ENCODE data around the gene RFX7. TPM values are rescaled to one million over a fixed set of nuclear protein-coding genes. Genes with fewer than 3 reads are reported as not detected.
"Not testable (repeated sequence)": the region's sequence is repeated elsewhere in the genome, so short reads cannot be mapped to it uniquely, and the experiment has no call there.

The RFX7 gene
- total RNA-seq, 4 donors from 2014 or later: 7.5 to 10.7 (median 9.9) TPM

DNA sequence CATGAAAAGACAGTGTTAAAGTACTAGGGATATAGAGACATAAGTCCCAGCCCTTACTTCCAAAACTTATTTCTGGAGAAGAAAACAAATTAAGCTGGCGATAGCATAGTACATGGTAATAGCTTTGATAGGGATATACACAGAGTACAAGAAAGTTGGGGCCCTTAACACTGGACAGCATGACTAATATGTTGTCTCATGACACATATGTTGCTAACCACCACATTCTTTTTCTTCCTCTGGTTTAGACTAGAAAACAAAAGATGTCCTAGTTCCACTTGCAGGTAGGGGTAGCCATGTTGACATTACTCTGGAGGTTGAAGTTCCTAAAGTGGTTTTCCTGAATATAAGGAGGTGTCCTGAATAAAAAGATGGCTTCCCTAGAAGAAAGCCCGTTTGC is 75.3 kb downstream of the RFX7 start:
- 68 to 77% methylated on average over 2 of the region's 2 CpGs for WGBS, 2 donors
- intact Hi-C loops (cut with DNase I): no loop called here

DNA sequence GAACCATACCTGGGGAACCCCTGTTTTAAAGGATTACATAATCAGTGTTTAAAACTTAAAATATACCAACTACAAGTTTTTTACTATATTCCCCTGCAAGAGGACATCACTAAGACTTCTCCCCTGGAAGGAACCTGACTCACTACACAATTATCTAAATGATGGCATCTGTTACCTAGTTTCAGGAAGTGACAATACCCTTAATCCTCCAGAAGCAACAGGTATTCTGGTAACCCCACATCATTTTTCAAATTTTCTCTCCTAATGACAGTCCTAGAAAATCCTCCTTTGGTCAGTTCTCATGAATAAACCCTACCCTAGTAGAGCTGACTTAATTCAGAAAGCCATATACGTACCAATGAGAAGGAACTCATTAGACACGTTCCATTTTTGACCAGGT is 78.4 kb downstream of the RFX7 start:
- no peak overlapping the region for H3K27ac ChIP-seq

More for the DNA sequence above, 75.3 kb downstream of the RFX7 start:
- Histone ChIP-seq H3K9me3 (no peaks in the 10 kb centered on the region), H3K27ac (no peak overlapping the region), H3K4me1 (peaks cover 0 to 5% (median 4%) of the 10 kb centered on the region in 3 donors), H3K27me3 (no peaks in the 10 kb centered on the region), H3K36me3 (peaks cover 0 to 33% (median 0%) of the 10 kb centered on the region in 3 donors), H3K4me3 (no peak overlapping the region)
- TF ChIP-seq, protein P1, sequence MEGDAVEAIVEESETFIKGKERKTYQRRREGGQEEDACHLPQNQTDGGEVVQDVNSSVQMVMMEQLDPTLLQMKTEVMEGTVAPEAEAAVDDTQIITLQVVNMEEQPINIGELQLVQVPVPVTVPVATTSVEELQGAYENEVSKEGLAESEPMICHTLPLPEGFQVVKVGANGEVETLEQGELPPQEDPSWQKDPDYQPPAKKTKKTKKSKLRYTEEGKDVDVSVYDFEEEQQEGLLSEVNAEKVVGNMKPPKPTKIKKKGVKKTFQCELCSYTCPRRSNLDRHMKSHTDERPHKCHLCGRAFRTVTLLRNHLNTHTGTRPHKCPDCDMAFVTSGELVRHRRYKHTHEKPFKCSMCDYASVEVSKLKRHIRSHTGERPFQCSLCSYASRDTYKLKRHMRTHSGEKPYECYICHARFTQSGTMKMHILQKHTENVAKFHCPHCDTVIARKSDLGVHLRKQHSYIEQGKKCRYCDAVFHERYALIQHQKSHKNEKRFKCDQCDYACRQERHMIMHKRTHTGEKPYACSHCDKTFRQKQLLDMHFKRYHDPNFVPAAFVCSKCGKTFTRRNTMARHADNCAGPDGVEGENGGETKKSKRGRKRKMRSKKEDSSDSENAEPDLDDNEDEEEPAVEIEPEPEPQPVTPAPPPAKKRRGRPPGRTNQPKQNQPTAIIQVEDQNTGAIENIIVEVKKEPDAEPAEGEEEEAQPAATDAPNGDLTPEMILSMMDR (IDR thresholded peaks at IDR 0.05): no peak
- no peak for TF ChIP-seq POLR2A (IDR thresholded peaks at IDR 0.05)
- no peak for DNase-seq

DNA sequence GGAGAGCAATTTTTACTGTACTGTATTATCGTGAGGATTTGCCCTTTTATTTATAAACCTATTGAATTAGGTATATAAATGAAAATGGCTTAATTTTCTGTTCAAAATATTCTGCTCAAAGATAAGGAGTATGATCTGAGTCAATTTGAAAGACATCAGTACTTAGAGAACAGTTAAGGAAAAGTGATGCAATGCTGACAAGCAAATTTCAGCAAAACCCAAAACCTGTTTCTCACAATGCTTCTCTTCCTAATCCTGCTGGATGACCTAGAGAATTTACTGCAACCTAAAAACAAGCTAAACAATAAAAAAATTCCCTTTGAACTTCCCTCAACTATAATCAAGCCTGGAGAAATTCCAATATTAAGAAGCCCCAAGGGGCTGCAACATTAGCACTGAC is 82.7 kb downstream of the RFX7 start:
- H3K4me3 ChIP-seq: no peak overlapping the region
- TF ChIP-seq POLR2A (IDR thresholded peaks at IDR 0.05): no peak
- TF ChIP-seq, protein P1 (IDR thresholded peaks at IDR 0.05): no peak
- H3K9me3 ChIP-seq: no peaks in the 10 kb centered on the region
- no peak for DNase-seq
- H3K27me3 ChIP-seq: no peaks in the 10 kb centered on the region
- intact Hi-C loops (cut with DNase I): no loop called here
- WGBS, 2 donors: 48 to 54% methylated on average over 1 of the region's 1 CpG
- no peaks in the 10 kb centered on the region for H3K36me3 ChIP-seq
- peaks cover 0 to 31% (median 7%) of the 10 kb centered on the region in 3 donors for H3K4me1 ChIP-seq
- no peak overlapping the region for H3K27ac ChIP-seq

More for the DNA sequence above, 78.4 kb downstream of the RFX7 start:
- 75 to 94% methylated on average over 2 of the region's 2 CpGs for WGBS, 2 donors
- Histone ChIP-seq H3K9me3 (no peaks in the 10 kb centered on the region), H3K27me3 (no peaks in the 10 kb centered on the region), H3K4me1 (peaks cover 0 to 33% (median 8%) of the 10 kb centered on the region in 3 donors), H3K36me3 (peaks cover 0 to under 1% (median 0%) of the 10 kb centered on the region in 3 donors), H3K4me3 (no peak overlapping the region)
- intact Hi-C loops (cut with DNase I): no loop called here
- no peak for TF ChIP-seq POLR2A (IDR thresholded peaks at IDR 0.05)
- TF ChIP-seq, protein P1 (IDR thresholded peaks at IDR 0.05): no peak
- no peak for DNase-seq

DNA sequence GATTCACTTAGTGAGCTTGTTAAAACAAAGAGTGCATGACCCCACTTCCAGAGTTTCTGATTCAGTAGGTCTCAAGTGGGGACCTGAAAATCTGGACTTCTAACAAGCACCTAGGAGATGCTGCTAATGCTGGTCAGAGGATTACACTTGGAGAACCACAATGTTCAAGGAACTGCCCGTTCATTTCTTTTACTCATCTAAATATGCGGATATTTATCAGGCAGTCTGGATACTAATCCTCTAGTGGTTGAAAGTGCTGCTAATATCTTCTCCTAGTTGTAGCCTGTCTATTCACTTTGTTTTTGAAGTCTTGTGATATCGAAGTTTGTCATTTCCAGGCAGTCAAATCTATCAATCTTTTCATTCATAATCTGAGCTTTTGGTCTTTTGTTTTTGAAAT is 86.8 kb downstream of the RFX7 start:
- TF ChIP-seq, protein P1 (IDR thresholded peaks at IDR 0.05): no peak
- TF ChIP-seq POLR2A (IDR thresholded peaks at IDR 0.05): no peak
- peaks cover 0 to 17% (median 0%) of the 10 kb centered on the region in 3 donors for H3K9me3 ChIP-seq
- 88 to 90% methylated on average over 3 of the region's 3 CpGs for WGBS, 2 donors

DNA sequence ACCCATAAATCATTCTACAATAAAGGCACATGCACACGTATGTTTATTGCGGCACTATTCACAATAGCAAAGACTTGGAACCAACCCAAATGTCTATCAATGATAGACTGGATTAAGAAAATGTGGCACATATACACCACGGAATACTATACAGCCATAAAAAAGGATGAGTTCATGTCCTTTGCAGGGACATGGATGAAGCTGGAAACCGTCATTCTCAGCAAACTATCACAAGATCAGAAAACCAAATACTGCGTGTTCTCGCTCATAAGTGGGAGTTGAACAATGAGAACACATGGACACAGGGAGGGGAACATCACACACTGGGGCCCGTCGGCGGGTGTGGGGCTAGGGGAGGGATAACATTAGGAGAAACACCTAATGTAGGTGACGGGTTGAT is 88.4 kb downstream of the RFX7 start:
- H3K27ac ChIP-seq; H3K4me3 ChIP-seq; H3K27me3 ChIP-seq; H3K4me1 ChIP-seq; H3K36me3 ChIP-seq; intact Hi-C loops (cut with DNase I); DNase-seq: not testable (repeated sequence)
- 91 to 97% methylated on average over 10 of the region's 10 CpGs for WGBS, 2 donors
- H3K9me3 ChIP-seq: peaks cover 0 to 17% (median 0%) of the 10 kb centered on the region in 3 donors

More for the DNA sequence above, 86.8 kb downstream of the RFX7 start:
- Histone ChIP-seq H3K36me3 (no peaks in the 10 kb centered on the region), H3K27ac (no peak overlapping the region), H3K4me3 (no peak overlapping the region), H3K27me3 (no peaks in the 10 kb centered on the region), H3K4me1 (peaks cover 0 to 18% (median 0%) of the 10 kb centered on the region in 3 donors)
- no peak for DNase-seq
- intact Hi-C loops (cut with DNase I): no loop called here

DNA sequence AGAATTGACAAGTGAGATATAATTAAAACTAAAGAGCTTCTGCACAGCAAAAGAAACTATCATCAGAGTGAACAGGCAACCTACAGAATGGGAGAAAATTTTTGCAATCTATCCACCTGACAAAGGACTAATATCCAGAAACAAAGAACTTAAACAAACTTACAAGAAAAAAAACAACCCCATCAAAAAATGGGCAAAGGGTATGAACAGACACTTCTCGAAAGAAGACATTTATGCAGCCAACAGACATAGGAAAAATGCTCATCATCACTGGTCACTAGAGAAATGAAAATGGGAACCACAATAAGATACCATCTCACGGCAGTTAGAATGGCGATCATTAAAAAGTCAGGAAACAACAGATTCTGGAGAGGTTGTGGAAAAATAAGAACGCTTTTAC is 88.9 kb downstream of the RFX7 start:
- H3K9me3 ChIP-seq: peaks cover 0 to 17% (median 0%) of the 10 kb centered on the region in 3 donors
- 96 to 98% methylated on average over 4 of the region's 4 CpGs for WGBS, 2 donors
- DNase-seq; H3K4me1 ChIP-seq; H3K27me3 ChIP-seq; H3K36me3 ChIP-seq; H3K27ac ChIP-seq; H3K4me3 ChIP-seq; intact Hi-C loops (cut with DNase I): not testable (repeated sequence)
